Panc1 (cell line): ENCODE results near the gene COQ2.

Source experiments
- POLR2AphosphoS5 ChIP-seq: IDR thresholded peaks from 2 replicates; pipeline ENCODE4 v1.6.1; 2012; ENCODE audit warnings: mild to moderate bottlenecking, low read depth, low read length, moderate library complexity
- SIN3A ChIP-seq: IDR thresholded peaks from 2 replicates; pipeline ENCODE4 v1.6.1; 2012; ENCODE audit warnings: low read depth, mild to moderate bottlenecking, low read length, moderate library complexity, borderline replicate concordance; ENCODE audit not compliant: insufficient read depth
- TCF7L2 ChIP-seq: IDR thresholded peaks from 2 replicates; pipeline ENCODE4 v1.6.1; 2011; ENCODE audit warnings: mild to moderate bottlenecking, low read depth, low read length, inconsistent platforms
- TF ChIP-seq, protein P1 (sequence below): fragments of 450-650 bp; IDR thresholded peaks from 2 replicates; pipeline ENCODE4 v1.5.1; 2017; ENCODE audit warnings: mild to moderate bottlenecking
- TF ChIP-seq, protein P2 (sequence below), 2 experiments: IDR thresholded peaks; 2 replicates each; pipeline ENCODE4 v1.6.1; 2011 to 2012; ENCODE audit warnings: low read depth in 2 of 2, control low read depth in 1 of 2, low read length in 1 of 2, mild to moderate bottlenecking in 1 of 2, moderate library complexity in 1 of 2; ENCODE audit not compliant: insufficient read depth in 1 of 2

DNA sequence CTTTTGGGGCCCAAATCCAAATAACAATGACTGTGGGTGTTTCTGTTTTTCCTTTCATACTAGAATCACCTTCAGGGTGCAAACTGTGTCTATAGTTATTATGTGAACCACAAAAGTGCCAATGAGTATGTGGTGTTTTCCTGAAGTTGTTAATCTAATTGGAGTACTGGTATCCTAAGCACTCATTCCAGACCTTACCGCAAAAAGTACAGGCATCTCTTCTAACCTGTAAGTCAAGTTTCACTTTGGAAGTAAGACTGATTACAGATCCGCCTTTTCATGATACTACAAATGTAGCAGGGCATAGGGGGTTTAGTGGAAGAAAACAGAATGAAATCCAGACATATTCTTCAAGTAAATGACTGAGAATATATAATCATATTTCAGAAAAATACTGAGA lies 16.1 kb downstream of the COQ2 start:
- TF ChIP-seq, protein P1, sequence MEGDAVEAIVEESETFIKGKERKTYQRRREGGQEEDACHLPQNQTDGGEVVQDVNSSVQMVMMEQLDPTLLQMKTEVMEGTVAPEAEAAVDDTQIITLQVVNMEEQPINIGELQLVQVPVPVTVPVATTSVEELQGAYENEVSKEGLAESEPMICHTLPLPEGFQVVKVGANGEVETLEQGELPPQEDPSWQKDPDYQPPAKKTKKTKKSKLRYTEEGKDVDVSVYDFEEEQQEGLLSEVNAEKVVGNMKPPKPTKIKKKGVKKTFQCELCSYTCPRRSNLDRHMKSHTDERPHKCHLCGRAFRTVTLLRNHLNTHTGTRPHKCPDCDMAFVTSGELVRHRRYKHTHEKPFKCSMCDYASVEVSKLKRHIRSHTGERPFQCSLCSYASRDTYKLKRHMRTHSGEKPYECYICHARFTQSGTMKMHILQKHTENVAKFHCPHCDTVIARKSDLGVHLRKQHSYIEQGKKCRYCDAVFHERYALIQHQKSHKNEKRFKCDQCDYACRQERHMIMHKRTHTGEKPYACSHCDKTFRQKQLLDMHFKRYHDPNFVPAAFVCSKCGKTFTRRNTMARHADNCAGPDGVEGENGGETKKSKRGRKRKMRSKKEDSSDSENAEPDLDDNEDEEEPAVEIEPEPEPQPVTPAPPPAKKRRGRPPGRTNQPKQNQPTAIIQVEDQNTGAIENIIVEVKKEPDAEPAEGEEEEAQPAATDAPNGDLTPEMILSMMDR = no peak
- TF ChIP-seq POLR2AphosphoS5 = no peak
- TF ChIP-seq, protein P2, sequence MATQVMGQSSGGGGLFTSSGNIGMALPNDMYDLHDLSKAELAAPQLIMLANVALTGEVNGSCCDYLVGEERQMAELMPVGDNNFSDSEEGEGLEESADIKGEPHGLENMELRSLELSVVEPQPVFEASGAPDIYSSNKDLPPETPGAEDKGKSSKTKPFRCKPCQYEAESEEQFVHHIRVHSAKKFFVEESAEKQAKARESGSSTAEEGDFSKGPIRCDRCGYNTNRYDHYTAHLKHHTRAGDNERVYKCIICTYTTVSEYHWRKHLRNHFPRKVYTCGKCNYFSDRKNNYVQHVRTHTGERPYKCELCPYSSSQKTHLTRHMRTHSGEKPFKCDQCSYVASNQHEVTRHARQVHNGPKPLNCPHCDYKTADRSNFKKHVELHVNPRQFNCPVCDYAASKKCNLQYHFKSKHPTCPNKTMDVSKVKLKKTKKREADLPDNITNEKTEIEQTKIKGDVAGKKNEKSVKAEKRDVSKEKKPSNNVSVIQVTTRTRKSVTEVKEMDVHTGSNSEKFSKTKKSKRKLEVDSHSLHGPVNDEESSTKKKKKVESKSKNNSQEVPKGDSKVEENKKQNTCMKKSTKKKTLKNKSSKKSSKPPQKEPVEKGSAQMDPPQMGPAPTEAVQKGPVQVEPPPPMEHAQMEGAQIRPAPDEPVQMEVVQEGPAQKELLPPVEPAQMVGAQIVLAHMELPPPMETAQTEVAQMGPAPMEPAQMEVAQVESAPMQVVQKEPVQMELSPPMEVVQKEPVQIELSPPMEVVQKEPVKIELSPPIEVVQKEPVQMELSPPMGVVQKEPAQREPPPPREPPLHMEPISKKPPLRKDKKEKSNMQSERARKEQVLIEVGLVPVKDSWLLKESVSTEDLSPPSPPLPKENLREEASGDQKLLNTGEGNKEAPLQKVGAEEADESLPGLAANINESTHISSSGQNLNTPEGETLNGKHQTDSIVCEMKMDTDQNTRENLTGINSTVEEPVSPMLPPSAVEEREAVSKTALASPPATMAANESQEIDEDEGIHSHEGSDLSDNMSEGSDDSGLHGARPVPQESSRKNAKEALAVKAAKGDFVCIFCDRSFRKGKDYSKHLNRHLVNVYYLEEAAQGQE (IDR thresholded peaks at IDR 0.05; ENCODE audit: insufficient read depth in 1 of 2, low read depth in 2 of 2, low read length in 1 of 2) = no peak
- TF ChIP-seq SIN3A = no peak
- no peak for TF ChIP-seq TCF7L2
